Measurements from ENCODE around the gene HUS1. TPM values are rescaled to one million over a fixed set of nuclear protein-coding genes. Genes with fewer than 3 reads are reported as not detected.

The HUS1 gene
- 26.1 and 39.5 TPM in 2 replicates for total RNA-seq (2014; rRNA removed; shearing (Covaris generic))

GRCh38 chr7:47979145-47979831, at the start of gene HUS1:
Gene HUS1 (minus strand): TSS chr7:47979615. CDS start chr7:47979519, 96 bp downstream.

GRCh38 chr7:48028938-48029337, 49.5 kb upstream of the HUS1 start, which contains the start of gene SUN3:
Gene SUN3 (minus strand): TSS chr7:48029107. CDS start chr7:48028938, 169 bp downstream.

GRCh38 chr7:47948141-47948790, 31.1 kb downstream of the HUS1 start, which contains the start of gene PKD1L1:
Gene PKD1L1 (minus strand): TSS chr7:47948466. CDS start chr7:47948440, 26 bp downstream.

Other genes starting within 250 kb of the HUS1 start
- gene PKD1L1, start 31.1 kb downstream of the HUS1 start, total RNA-seq (2014; rRNA removed; shearing (Covaris generic)): 0.29 and 0.41 TPM in 2 replicates
- 1.2 TPM in 1 of 2 replicates, not detected in the other for gene SUN3, start 49.5 kb upstream of the HUS1 start, total RNA-seq (2014; rRNA removed; shearing (Covaris generic))
- 0.08 and 0.32 TPM in 2 replicates for gene C7orf57, start 55.9 kb upstream of the HUS1 start, total RNA-seq (2014; rRNA removed; shearing (Covaris generic))
- gene UPP1, start 109.7 kb upstream of the HUS1 start, total RNA-seq (2014; rRNA removed; shearing (Covaris generic)): 56.5 and 57.1 TPM in 2 replicates
- 0.94 and 1.0 TPM in 2 replicates for gene ABCA13, start 191.8 kb upstream of the HUS1 start, total RNA-seq (2014; rRNA removed; shearing (Covaris generic))

Data from A375 (cell line).